Renal cortex interstitium (tissue), 15 donors: ENCODE results near the gene SRD5A1. TPM values are rescaled to one million over a fixed set of nuclear protein-coding genes. Genes with fewer than 3 reads are reported as not detected.

ENCODE experiments used
- DNase-seq, 11 donors: peaks; one replicate each; pipeline ENCODE4 v3.0.0-alpha.2; 2013; ENCODE audit warnings: low read depth in 9 of 11, low spot score in 4 of 11; ENCODE audit errors: extremely low read depth in 1 of 11
- long read RNA-seq, 16 experiments: transcript quantifications; one replicate each; lab custom pipeline, GENCODE V29; 2026
- polyA plus RNA-seq, 3 donors: library from polyadenylated mRNA; unstranded; fragments of 120-200 nt; gene quantifications; one replicate each; pipeline ENCODE4 v1.2.1, GENCODE V29; 2013; ENCODE audit not compliant: insufficient read length in 3 of 3

Gene SRD5A1
- 10 to 100 TPM; 10.4 to 12.7 (median 12.7) TPM for polyA plus RNA-seq
- long read RNA-seq, donor 1, full-length matches to known transcripts = 2 of 2 reads
- long read RNA-seq, donor 1, partial matches to known transcripts = 0 of 2 reads
- long read RNA-seq, donor 1, other reads (novel, unspliced or antisense) = 0 of 2 reads
- long read RNA-seq, donor 2, full-length matches to known transcripts = 5 of 5 reads
- long read RNA-seq, donor 2, partial matches to known transcripts = 0 of 5 reads
- long read RNA-seq, donor 2, other reads (novel, unspliced or antisense) = 0 of 5 reads
- long read RNA-seq, donor 3, full-length matches to known transcripts = 4 of 4 reads
- long read RNA-seq, donor 3, partial matches to known transcripts = 0 of 4 reads
- long read RNA-seq, donor 3, other reads (novel, unspliced or antisense) = 0 of 4 reads
- long read RNA-seq, donor 4, full-length matches to known transcripts = 3 of 3 reads
- long read RNA-seq, donor 4, partial matches to known transcripts = 0 of 3 reads
- long read RNA-seq, donor 4, other reads (novel, unspliced or antisense) = 0 of 3 reads
- long read RNA-seq, donor 5 = 0 reads
- long read RNA-seq, donor 6, full-length matches to known transcripts = 5 of 13 reads
- long read RNA-seq, donor 6, partial matches to known transcripts = 8 of 13 reads
- long read RNA-seq, donor 6, other reads (novel, unspliced or antisense) = 0 of 13 reads
- long read RNA-seq, donor 7, full-length matches to known transcripts = 4 of 30 reads
- long read RNA-seq, donor 7, partial matches to known transcripts = 26 of 30 reads
- long read RNA-seq, donor 7, other reads (novel, unspliced or antisense) = 0 of 30 reads
- long read RNA-seq, donor 8 = 0 reads
- long read RNA-seq, donor 9, full-length matches to known transcripts = 2 of 2 reads
- long read RNA-seq, donor 9, partial matches to known transcripts = 0 of 2 reads
- long read RNA-seq, donor 9, other reads (novel, unspliced or antisense) = 0 of 2 reads
- long read RNA-seq, donor 10, full-length matches to known transcripts = 5 of 14 reads
- long read RNA-seq, donor 10, partial matches to known transcripts = 9 of 14 reads
- long read RNA-seq, donor 10, other reads (novel, unspliced or antisense) = 0 of 14 reads
- long read RNA-seq, donor 11, full-length matches to known transcripts = 4 of 4 reads
- long read RNA-seq, donor 11, partial matches to known transcripts = 0 of 4 reads
- long read RNA-seq, donor 11, other reads (novel, unspliced or antisense) = 0 of 4 reads
- long read RNA-seq, donor 12, full-length matches to known transcripts = 3 of 3 reads
- long read RNA-seq, donor 12, partial matches to known transcripts = 0 of 3 reads
- long read RNA-seq, donor 12, other reads (novel, unspliced or antisense) = 0 of 3 reads
- long read RNA-seq, donor 13 = 0 reads
- long read RNA-seq, donor 14, full-length matches to known transcripts = 3 of 3 reads
- long read RNA-seq, donor 14, partial matches to known transcripts = 0 of 3 reads
- long read RNA-seq, donor 14, other reads (novel, unspliced or antisense) = 0 of 3 reads
- long read RNA-seq, donor 15, full-length matches to known transcripts = 2 of 11 reads
- long read RNA-seq, donor 15, partial matches to known transcripts = 9 of 11 reads
- long read RNA-seq, donor 15, other reads (novel, unspliced or antisense) = 0 of 11 reads
- long read RNA-seq, donor 16, full-length matches to known transcripts = 9 of 9 reads
- long read RNA-seq, donor 16, partial matches to known transcripts = 0 of 9 reads
- long read RNA-seq, donor 16, other reads (novel, unspliced or antisense) = 0 of 9 reads

- peak; percentile 77 to 94 (median 88) for DNase-seq
Measured at GRCh38 chr5:6632888-6633468, at the start of gene SRD5A1, which contains the start of gene NSUN2. Gene SRD5A1 (plus strand): TSS chr5:6633440. CDS start chr5:6633577, 137 bp downstream. Gene NSUN2 (minus strand): TSS chr5:6633044. CDS start chr5:6632979, 65 bp downstream.

GRCh38 chr5:6584101-6584645 lies 49.1 kb upstream of the SRD5A1 start:
- no peak for DNase-seq

- DNase-seq = no peak
Measured at GRCh38 chr5:6584727-6585126, 48.5 kb upstream of the SRD5A1 start.

- no peak for DNase-seq
Measured at GRCh38 chr5:6585168-6585567, 48.1 kb upstream of the SRD5A1 start.

- DNase-seq = no peak
Measured at GRCh38 chr5:6585939-6586646, 47.1 kb upstream of the SRD5A1 start.

GRCh38 chr5:6586647-6587042 lies 46.6 kb upstream of the SRD5A1 start:
- no peak for DNase-seq

GRCh38 chr5:6587171-6587570 lies 46.1 kb upstream of the SRD5A1 start:
- no peak for DNase-seq

GRCh38 chr5:6590581-6590980 lies 42.7 kb upstream of the SRD5A1 start:
- DNase-seq = no peak

- no peak for DNase-seq
Measured at GRCh38 chr5:6591671-6592288, 41.5 kb upstream of the SRD5A1 start.

GRCh38 chr5:6592601-6593000 lies 40.6 kb upstream of the SRD5A1 start:
- no peak for DNase-seq

- no peak for DNase-seq
Measured at GRCh38 chr5:6593148-6594016, 39.9 kb upstream of the SRD5A1 start.

- DNase-seq = no peak
Measured at GRCh38 chr5:6594066-6594465, 39.2 kb upstream of the SRD5A1 start.

GRCh38 chr5:6595405-6595804 lies 37.8 kb upstream of the SRD5A1 start:
- DNase-seq = no peak

GRCh38 chr5:6596388-6596787 lies 36.9 kb upstream of the SRD5A1 start:
- DNase-seq = no peak

GRCh38 chr5:6597557-6597956 lies 35.7 kb upstream of the SRD5A1 start:
- no peak for DNase-seq
